GM18907 (cell line): ENCODE measurements around the gene PLA2G2D.

Experiments
- ATAC-seq: cut with Tn5 transposase; IDR thresholded peaks from one replicate; pipeline ENCODE4 v1.9.1; 2021; ENCODE audit warnings: mild to moderate bottlenecking, moderate library complexity; ENCODE audit not compliant: unreplicated experiment

PLA2G2D gene, protein sequence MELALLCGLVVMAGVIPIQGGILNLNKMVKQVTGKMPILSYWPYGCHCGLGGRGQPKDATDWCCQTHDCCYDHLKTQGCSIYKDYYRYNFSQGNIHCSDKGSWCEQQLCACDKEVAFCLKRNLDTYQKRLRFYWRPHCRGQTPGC

GRCh38 chr1:20119347-20119746 lies at the start of gene PLA2G2D:
TSS of gene PLA2G2D (minus strand) at chr1:20119536. CDS start at chr1:20119498, 38 bp downstream.
- no peak for ATAC-seq

GRCh38 chr1:20168564-20169491 lies 49.5 kb upstream of the PLA2G2D start:
- ATAC-seq, result no peak

GRCh38 chr1:20167126-20167525 lies 47.8 kb upstream of the PLA2G2D start:
- no peak for ATAC-seq

GRCh38 chr1:20166051-20166450 lies 46.7 kb upstream of the PLA2G2D start:
- no peak for ATAC-seq

GRCh38 chr1:20165522-20165951 lies 46.2 kb upstream of the PLA2G2D start:
- ATAC-seq, result no peak

GRCh38 chr1:20164694-20165202 lies 45.4 kb upstream of the PLA2G2D start:
- no peak for ATAC-seq

GRCh38 chr1:20160034-20160433 lies 40.7 kb upstream of the PLA2G2D start:
- ATAC-seq, result no peak

DNA sequence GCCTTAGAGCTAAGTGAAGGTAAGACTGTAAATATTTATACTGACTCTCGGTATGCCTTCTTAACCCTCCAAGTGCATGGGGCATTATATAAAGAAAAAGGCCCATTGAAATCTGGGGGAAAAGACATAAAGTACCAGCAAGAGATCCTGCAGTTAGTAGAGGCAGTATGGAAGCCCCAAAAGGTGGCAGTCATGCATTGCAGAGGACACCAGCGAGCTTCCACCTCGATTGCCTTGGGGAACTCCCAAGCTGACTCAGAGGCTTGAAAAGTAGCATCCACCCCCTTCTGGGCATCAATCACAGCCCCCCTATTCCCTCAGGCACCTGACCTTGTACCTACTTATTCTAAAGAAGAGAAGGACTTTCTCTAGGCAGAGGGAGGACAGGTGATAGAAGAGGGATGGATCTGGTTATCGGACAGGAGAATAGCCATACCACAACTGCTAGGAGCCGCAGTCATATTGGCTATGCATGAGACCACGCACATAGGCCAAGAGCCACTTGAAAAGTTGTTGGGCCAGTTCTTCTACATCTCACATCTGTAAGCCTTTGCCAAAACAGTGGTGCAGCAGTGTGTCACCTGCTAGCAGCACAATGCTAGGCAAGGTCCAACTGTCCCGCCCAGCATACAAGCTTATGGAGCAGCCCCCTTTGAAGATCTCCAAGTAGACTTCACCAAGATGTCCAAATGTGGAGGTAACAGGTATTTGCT lies 39.2 kb upstream of the PLA2G2D start:
- ATAC-seq, result no peak

DNA sequence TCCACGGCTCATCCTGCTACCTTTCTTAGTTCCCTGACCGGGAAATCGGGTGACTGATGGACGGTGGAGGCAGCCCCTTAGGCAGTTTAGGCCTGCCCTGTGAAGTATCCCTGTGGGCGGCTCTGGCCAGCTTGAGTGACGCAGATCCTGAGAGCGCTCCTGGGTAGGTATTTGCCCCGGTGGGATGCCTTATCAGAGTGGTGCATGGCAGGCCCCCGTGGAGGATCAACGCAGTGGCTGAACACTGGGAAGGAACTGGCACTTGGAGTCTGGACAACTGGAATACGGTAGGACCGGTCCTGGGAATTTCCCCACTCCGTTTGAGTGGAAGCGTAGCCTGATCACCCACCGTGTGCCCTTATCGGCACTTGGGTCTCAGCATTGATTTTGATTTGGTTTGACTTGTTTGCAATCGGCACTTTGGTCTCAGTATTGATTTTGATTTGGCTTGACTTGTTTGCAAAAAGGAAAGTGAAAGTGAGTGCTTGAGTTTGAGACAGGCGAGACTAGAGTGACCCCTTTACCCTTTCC lies 35.0 kb upstream of the PLA2G2D start:
- ATAC-seq, result no peak

- ATAC-seq, result no peak
Observed at GRCh38 chr1:20153000-20153418, 33.7 kb upstream of the PLA2G2D start.

DNA sequence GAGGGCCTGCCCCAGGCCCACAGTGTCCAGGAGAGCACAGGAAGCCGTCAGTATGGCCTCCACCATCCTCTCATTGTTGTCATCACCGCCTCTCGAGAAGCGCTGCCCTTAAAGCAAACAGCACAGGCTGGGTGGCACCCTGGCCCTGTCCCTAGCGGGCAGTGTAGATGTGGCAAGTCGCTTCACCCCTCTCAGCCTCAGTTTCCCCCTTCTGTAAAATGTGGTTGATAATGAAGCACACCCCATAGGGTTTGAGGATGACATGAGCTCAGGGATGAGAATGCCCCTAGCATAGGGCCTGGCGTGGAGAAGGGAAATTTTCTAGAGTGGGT lies 33.2 kb upstream of the PLA2G2D start:
- ATAC-seq, result no peak

GRCh38 chr1:20151906-20152598 lies 32.7 kb upstream of the PLA2G2D start:
- ATAC-seq, result peak; percentile 82

DNA sequence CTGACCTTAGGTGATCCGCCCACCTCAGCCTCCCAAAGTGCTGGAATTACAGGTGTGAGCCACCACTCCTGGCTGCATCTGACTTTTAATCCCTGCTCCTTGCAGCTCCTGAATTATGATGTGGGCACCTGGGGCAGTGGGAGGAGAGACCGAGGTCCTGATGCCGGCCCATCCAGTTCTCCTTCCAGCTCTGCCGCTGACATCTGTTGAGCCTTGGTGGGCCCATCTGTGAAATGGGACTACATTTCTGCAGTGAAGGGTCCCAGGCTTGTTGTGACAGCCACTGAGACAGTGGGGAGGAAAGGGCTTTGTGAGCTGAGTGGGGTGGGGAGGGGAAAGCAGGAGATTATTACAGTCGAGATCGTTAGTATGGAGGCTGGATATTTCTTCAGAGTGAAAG lies 31.6 kb upstream of the PLA2G2D start:
- ATAC-seq, result no peak

DNA sequence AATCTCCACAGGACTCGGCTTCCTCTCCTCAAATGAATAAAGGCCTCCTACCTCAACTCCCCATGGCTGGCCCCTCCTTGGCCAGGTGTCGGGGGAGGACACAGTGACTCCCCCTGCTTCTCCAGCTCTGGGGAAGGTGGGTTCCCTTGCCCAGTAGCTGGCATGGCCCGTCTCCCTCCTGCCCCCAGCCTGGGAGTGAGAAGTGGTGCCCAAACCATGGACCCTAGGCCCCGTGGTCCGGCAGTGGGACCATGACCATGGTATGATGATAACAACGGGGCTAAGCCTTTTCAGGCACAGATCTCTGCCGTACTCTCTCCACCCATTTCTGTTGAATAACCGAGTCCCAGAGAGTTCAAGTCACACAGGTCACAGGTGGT lies 31.0 kb upstream of the PLA2G2D start:
- ATAC-seq, result no peak

- no peak for ATAC-seq
Observed at GRCh38 chr1:20149601-20150325, 30.4 kb upstream of the PLA2G2D start.

DNA sequence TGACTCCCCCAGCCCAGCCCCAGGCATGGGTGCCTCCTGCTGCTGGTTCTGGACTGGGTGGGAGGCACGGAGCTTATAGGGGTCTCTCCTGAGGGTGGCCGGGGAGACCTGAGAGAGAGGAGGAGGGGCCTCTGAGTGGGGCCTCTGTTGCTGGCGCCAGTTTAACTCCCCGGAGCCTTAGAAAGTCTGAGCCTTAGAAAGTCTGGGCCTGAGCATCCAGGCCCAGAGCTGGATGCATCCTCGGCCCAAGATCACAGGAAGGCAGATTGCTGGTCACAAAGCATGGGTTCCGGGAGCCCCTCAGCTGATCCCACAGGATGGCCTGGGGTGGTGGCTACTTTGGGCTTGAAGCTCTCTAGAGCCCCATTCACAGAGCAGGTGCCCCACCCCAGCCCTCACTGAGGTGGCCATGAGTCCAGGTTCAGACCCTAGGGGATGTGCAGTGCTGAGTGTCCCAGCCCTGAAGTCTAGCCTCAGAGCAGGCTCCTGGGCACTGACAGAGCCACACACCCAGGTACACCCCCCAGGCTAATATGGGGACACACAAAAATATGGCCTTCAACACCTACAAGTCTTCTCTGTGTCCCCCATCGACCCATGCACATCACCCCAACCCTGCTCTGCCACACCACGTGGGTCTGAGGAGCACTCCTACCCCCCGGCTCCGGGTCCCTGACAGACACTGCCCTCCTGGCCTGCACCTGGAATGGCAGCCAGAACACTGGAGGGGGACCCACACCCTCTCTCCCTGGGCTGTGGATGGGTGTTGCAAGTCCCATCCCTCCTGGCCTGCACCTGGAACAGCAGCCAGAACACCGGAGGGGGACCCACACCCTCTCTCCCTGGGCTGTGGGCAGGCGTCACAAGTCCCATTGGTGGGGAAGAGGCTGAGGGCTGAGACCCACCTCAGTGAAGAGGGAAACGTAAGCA lies 29.5 kb upstream of the PLA2G2D start:
- ATAC-seq, result no peak

DNA sequence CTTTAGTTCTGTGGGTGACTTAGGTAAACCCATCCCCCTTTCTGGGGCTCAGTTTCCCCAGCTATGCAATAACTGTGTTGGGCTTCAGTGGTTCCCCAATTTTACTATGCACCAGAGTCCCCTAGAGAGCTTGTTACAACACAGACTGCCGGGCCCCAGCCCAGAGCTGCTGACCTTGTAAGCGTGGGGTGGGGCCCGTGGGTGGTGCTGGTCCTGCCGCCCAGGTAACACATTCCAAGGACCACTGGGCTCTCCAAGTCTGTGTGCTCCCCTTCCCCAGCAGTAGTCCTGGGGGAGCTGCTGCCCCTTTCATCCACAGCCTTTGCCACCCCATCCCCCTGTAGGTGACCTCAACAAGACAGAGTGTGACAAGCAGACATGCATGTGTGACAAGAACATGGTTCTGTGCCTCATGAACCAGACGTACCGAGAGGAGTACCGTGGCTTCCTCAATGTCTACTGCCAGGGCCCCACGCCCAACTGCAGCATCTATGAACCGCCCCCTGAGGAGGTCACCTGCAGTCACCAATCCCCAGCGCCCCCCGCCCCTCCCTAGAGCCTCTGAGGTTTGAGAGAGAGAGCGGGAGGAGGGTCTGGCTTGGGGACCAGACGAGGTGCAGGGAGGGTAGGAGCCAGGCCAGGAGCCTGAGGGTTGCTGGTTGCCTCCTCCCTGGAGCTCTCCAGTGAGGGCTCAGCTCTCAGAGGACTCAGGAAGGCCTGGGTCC lies 28.7 kb upstream of the PLA2G2D start:
- ATAC-seq, result no peak
